ENCODE results near the gene ZDBF2. TPM values are rescaled to one million over a fixed set of nuclear protein-coding genes. Genes with fewer than 3 reads are reported as not detected.
"Not testable (repeated sequence)": the region's sequence is repeated elsewhere in the genome, so short reads cannot be mapped to it uniquely, and the experiment has no call there.

ZDBF2 gene
- total RNA-seq = 10 to 100 TPM; 13.5 to 21.3 (median 14.8) TPM
- 11.0 TPM for total RNA-seq (2013)
- 31.3 to 161 (median 63.8) reads per million in 29 experiments for total RNA-seq

- WGBS (ENCODE audit: insufficient coverage) = 1% methylated on average over 77 of the region's 104 CpGs
- Histone ChIP-seq H3K9me3 (no peaks in the 10 kb centered on the region), H3K27me3 (replicated peaks in 1 of 2; ENCODE audit: control insufficient read depth in 2 of 2, extremely low read depth in 1 of 2, insufficient read depth in 2 of 2, low read length in 1 of 2) (peaks cover 3 to 30% of the 10 kb centered on the region in 2 experiments), H3K4me3 (ENCODE audit: control insufficient read depth in 1 of 2, extremely low read depth in 1 of 2, low read length in 1 of 2) (peak within 1 kb of the TSS; percentile 58 to 84), H3K27ac (ENCODE audit: low read length) (peak within 1 kb of the TSS; percentile 59), H3K36me3 (ENCODE audit: control insufficient read depth in 2 of 2, extremely low read depth in 1 of 2, insufficient read depth in 1 of 2, low read length in 1 of 2) (no peaks in the 10 kb centered on the region), H3K4me1 (ENCODE audit: control insufficient read depth in 1 of 2, extremely low read depth in 1 of 2, insufficient read depth in 2 of 2, low read length in 2 of 2) (peaks cover 8 to 15% of the 10 kb centered on the region in 2 experiments)
- Mint-ChIP-seq H3K4me3 (peak within 1 kb of the TSS; percentile 81 to 89 (median 87)), H3K36me3 (no peaks in the 10 kb centered on the region), H3K4me1 (peaks cover 19 to 20% (median 19%) of the 10 kb centered on the region in 3 donors), H3K9me3 (no peaks in the 10 kb centered on the region), H3K27me3 (peaks cover 24 to 50% of the 10 kb centered on the region in 2 donors), H3K27ac (peak within 1 kb of the TSS; percentile 75 to 80)
- ATAC-seq (replicated peaks in 1 of 4) = peak; percentile 83 to 90 (median 90)
- CTCF ChIA-PET = interaction anchor here in 1 of 2 donors (0.6 kb wide), 1 partner anchor 32 kb away, joined by 4 read pairs; no protein-coding TSS in a partner anchor
- DNase-seq = peak; percentile 15 to 67 (median 44)
- POLR2A ChIA-PET = interaction anchor here in 1 of 2 donors (0.6 to 0.7 kb wide), 3 partner anchors 110 to 191 kb away, joined by 4 to 14 read pairs (median 5); no protein-coding TSS in a partner anchor
Measured at GRCh38 chr2:206274434-206275311, at the start of gene ZDBF2. TSS of gene ZDBF2 (plus strand) at chr2:206274663. CDS start at chr2:206281850, 7,187 bp downstream.

GRCh38 chr2:206225435-206226232, 48.8 kb upstream of the ZDBF2 start:
- H3K4me3 ChIP-seq (ENCODE audit: control insufficient read depth in 1 of 2, extremely low read depth in 1 of 2, low read length in 1 of 2) = no peak overlapping the region
- POLR2A ChIA-PET = no interaction called here
- no peaks in the 10 kb centered on the region for H3K9me3 ChIP-seq
- peaks cover 0 to 4% of the 10 kb centered on the region in 2 experiments for H3K27me3 ChIP-seq (replicated peaks in 1 of 2; ENCODE audit: control insufficient read depth in 2 of 2, extremely low read depth in 1 of 2, insufficient read depth in 2 of 2, low read length in 1 of 2)
- CTCF ChIA-PET = no interaction called here
- no peak overlapping the region for H3K4me3 Mint-ChIP-seq
- no peaks in the 10 kb centered on the region for H3K36me3 ChIP-seq (ENCODE audit: control insufficient read depth in 2 of 2, extremely low read depth in 1 of 2, insufficient read depth in 1 of 2, low read length in 1 of 2)
- H3K9me3 Mint-ChIP-seq = peaks cover 6 to 18% (median 11%) of the 10 kb centered on the region in 3 donors
- no peaks in the 10 kb centered on the region for H3K36me3 Mint-ChIP-seq
- WGBS (ENCODE audit: insufficient coverage) = 0% methylated on average over 2 of the region's 5 CpGs
- no peak overlapping the region for H3K27ac Mint-ChIP-seq
- DNase-seq = no peak
- H3K27me3 Mint-ChIP-seq = peaks cover 15 to 16% of the 10 kb centered on the region in 2 donors
- ATAC-seq (replicated peaks in 1 of 4) = no peak
- H3K4me1 ChIP-seq (ENCODE audit: control insufficient read depth in 1 of 2, extremely low read depth in 1 of 2, insufficient read depth in 2 of 2, low read length in 2 of 2) = no peaks in the 10 kb centered on the region
- H3K27ac ChIP-seq (ENCODE audit: low read length) = no peak overlapping the region
- H3K4me1 Mint-ChIP-seq = peaks cover 0 to 3% (median 0%) of the 10 kb centered on the region in 3 donors

GRCh38 chr2:206228636-206229035, 45.8 kb upstream of the ZDBF2 start:
- DNase-seq; H3K4me1 ChIP-seq (ENCODE audit: control insufficient read depth in 1 of 2, extremely low read depth in 1 of 2, insufficient read depth in 2 of 2, low read length in 2 of 2); H3K27ac ChIP-seq (ENCODE audit: low read length); H3K36me3 Mint-ChIP-seq; ATAC-seq (replicated peaks in 1 of 4); H3K4me1 Mint-ChIP-seq; H3K27ac Mint-ChIP-seq; H3K4me3 ChIP-seq (ENCODE audit: control insufficient read depth in 1 of 2, extremely low read depth in 1 of 2, low read length in 1 of 2); H3K27me3 ChIP-seq (replicated peaks in 1 of 2; ENCODE audit: control insufficient read depth in 2 of 2, extremely low read depth in 1 of 2, insufficient read depth in 2 of 2, low read length in 1 of 2); CTCF ChIA-PET; POLR2A ChIA-PET; H3K9me3 ChIP-seq; H3K4me3 Mint-ChIP-seq; H3K36me3 ChIP-seq (ENCODE audit: control insufficient read depth in 2 of 2, extremely low read depth in 1 of 2, insufficient read depth in 1 of 2, low read length in 1 of 2); H3K9me3 Mint-ChIP-seq: not testable (repeated sequence)
- H3K27me3 Mint-ChIP-seq = peaks cover 12 to 13% of the 10 kb centered on the region in 2 donors
- WGBS (ENCODE audit: insufficient coverage) = 80% methylated on average over 1 of the region's 9 CpGs

GRCh38 chr2:206229642-206230041, 44.8 kb upstream of the ZDBF2 start:
- Histone ChIP-seq H3K27ac (ENCODE audit: low read length) (no peak overlapping the region), H3K4me3 (ENCODE audit: control insufficient read depth in 1 of 2, extremely low read depth in 1 of 2, low read length in 1 of 2) (no peak overlapping the region), H3K36me3 (ENCODE audit: control insufficient read depth in 2 of 2, extremely low read depth in 1 of 2, insufficient read depth in 1 of 2, low read length in 1 of 2) (no peaks in the 10 kb centered on the region), H3K27me3 (replicated peaks in 1 of 2; ENCODE audit: control insufficient read depth in 2 of 2, extremely low read depth in 1 of 2, insufficient read depth in 2 of 2, low read length in 1 of 2) (peaks cover 0 to 5% of the 10 kb centered on the region in 2 experiments), H3K4me1 (ENCODE audit: control insufficient read depth in 1 of 2, extremely low read depth in 1 of 2, insufficient read depth in 2 of 2, low read length in 2 of 2) (no peaks in the 10 kb centered on the region), H3K9me3 (no peaks in the 10 kb centered on the region)
- Mint-ChIP-seq H3K4me3 (no peak overlapping the region), H3K27me3 (peaks cover 12 to 16% of the 10 kb centered on the region in 2 donors), H3K9me3 (peaks cover 0 to 7% (median 4%) of the 10 kb centered on the region in 3 donors), H3K36me3 (no peaks in the 10 kb centered on the region), H3K4me1 (peaks cover 6 to 8% (median 6%) of the 10 kb centered on the region in 3 donors), H3K27ac (no peak overlapping the region)
- no peak for DNase-seq
- ATAC-seq (replicated peaks in 1 of 4) = no peak
- POLR2A ChIA-PET = no interaction called here
- CTCF ChIA-PET = no interaction called here

GRCh38 chr2:206230060-206230762, 44.3 kb upstream of the ZDBF2 start:
- H3K27ac ChIP-seq (ENCODE audit: low read length) = no peak overlapping the region
- H3K4me1 Mint-ChIP-seq = peaks cover 6 to 8% (median 6%) of the 10 kb centered on the region in 3 donors
- peaks cover 11 to 16% of the 10 kb centered on the region in 2 donors for H3K27me3 Mint-ChIP-seq
- H3K27ac Mint-ChIP-seq = no peak overlapping the region
- peaks cover 0 to 7% (median 4%) of the 10 kb centered on the region in 3 donors for H3K9me3 Mint-ChIP-seq
- H3K4me3 ChIP-seq (ENCODE audit: control insufficient read depth in 1 of 2, extremely low read depth in 1 of 2, low read length in 1 of 2) = no peak overlapping the region
- no peaks in the 10 kb centered on the region for H3K9me3 ChIP-seq
- 80% methylated on average over 2 of the region's 2 CpGs for WGBS (ENCODE audit: insufficient coverage)
- ATAC-seq (replicated peaks in 1 of 4) (no peak), DNase-seq (no peak)
- H3K27me3 ChIP-seq (replicated peaks in 1 of 2; ENCODE audit: control insufficient read depth in 2 of 2, extremely low read depth in 1 of 2, insufficient read depth in 2 of 2, low read length in 1 of 2) = peaks cover 0 to 5% of the 10 kb centered on the region in 2 experiments
- no peak overlapping the region for H3K4me3 Mint-ChIP-seq
- CTCF ChIA-PET = no interaction called here
- H3K4me1 ChIP-seq (ENCODE audit: control insufficient read depth in 1 of 2, extremely low read depth in 1 of 2, insufficient read depth in 2 of 2, low read length in 2 of 2) = no peaks in the 10 kb centered on the region
- H3K36me3 ChIP-seq (ENCODE audit: control insufficient read depth in 2 of 2, extremely low read depth in 1 of 2, insufficient read depth in 1 of 2, low read length in 1 of 2) = no peaks in the 10 kb centered on the region
- POLR2A ChIA-PET = no interaction called here
- no peaks in the 10 kb centered on the region for H3K36me3 Mint-ChIP-seq
